HG02884 (cell line): Measurements from ENCODE around the gene GPR153.
"Not testable (repeated sequence)": the region's sequence is repeated elsewhere in the genome, so short reads cannot be mapped to it uniquely, and the experiment has no call there.

ENCODE experiments used
- ATAC-seq: cut with Tn5 transposase; IDR thresholded peaks from one replicate; pipeline ENCODE4 v1.9.1; 2021; ENCODE audit warnings: mild to moderate bottlenecking, moderate library complexity; ENCODE audit not compliant: unreplicated experiment

The GPR153 gene

DNA sequence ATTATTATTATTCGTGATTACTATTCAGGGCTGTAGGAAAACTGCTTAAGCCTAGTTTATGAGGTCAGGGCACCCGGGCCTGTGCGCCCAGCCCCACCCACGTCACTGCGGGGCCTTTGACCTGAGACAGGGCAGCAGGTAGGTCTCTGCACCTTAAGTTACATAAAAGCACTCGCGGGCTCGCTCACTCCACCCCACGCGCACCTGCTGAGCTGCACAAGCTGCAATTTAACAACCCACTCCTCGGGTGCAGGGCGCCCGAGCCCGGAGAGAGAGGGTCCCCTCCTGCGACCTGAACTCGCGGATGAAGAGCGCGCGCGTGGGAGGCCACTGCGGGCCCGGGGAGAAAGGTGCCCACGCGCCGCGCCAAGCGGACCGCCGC is 25.6 kb downstream of the GPR153 start:
- ATAC-seq = no peak

DNA sequence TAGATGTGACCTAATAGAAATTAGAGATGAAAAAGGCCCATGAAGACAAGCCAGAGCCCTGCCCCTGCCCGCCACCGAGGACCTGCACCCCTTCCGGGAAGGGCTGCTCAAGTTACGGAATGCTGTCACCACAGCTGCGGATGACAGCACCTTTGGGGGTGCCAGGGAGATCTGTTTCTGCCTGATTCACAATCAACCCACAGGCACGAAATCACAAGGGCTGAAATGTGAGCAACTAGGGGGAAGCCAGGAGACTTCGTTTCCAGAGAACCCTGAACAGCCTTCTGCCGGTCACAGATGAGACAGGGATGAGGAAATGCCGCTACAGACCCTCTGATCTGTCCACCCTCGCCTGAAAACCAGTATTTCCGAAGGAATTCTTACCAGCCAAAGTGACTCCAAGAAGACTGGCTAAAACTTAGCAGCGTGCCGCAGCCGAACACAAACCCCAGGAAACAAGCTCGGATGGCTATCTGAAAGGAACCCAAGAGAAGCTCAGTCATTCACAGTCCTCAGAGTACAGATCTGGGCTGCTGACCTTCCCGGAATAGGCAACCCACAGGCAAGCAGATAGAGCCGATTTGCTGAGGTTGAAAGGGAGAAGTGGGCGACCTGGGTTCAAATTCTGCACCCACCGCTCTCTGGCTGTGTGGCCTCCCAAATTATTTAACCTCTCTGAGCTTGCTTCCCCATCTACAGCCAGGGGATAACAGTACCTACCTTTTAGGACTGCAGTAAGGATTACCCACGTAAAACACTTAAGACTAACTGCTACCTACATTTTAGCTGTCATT is 26.2 kb downstream of the GPR153 start:
- ATAC-seq = no peak

DNA sequence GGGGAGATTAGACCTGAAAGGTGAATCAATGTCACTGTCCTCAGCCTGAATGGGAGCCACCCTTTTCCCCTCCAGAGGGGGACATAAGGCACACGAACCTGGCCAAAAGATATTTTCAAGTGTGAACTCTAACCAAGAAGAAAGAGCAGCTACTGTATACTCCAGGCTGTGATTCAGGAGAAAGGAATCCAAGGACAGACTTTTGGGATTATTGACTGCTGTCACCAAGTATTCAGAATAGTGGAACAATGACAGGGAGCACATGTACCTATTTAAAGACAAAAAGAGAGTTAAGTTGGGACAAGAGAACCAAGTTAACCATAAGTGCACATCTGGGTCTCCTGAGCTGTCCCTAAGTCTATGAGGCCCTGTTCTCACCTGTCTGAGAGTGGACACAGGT is 27.5 kb downstream of the GPR153 start:
- ATAC-seq = no peak

DNA sequence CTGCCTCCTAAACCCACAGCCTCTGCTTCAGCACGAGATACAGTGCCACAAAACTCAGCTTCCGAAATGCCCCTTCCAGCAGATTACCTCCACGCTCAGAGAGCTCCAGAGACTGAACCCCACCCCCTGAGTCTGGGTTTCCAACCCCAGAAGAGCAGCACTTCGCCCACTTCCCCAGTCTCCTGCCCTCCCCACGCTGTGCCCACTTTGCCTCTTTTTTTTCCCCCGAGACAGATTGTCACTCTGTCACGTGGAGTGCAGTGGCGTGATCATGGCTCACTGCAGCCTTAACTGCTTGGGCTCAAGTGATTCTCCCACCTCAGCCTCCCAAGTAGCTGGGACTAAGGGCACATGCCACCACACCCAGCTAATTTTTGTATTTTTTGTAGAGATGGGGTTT is 35.2 kb downstream of the GPR153 start:
- ATAC-seq = no peak

DNA sequence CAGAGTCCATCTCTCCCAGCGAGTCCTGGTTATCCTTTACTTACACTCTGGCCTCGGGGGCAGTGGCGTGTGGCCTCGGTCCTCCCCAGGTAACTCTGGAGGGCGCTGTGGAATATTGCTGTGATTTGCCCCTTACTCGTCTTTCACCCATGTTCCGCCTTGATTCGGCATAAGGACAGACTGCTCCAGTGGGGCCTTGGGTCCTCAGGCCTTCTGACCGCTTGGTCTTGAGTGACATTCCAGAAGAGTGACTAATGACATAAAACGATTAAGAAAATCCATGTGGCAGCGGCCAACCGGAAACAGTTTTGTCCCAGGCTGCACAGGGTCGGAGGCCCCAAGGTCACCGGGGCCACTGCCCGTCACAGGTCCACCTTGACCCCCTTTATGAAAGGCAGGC is 36.2 kb downstream of the GPR153 start:
- no peak for ATAC-seq

DNA sequence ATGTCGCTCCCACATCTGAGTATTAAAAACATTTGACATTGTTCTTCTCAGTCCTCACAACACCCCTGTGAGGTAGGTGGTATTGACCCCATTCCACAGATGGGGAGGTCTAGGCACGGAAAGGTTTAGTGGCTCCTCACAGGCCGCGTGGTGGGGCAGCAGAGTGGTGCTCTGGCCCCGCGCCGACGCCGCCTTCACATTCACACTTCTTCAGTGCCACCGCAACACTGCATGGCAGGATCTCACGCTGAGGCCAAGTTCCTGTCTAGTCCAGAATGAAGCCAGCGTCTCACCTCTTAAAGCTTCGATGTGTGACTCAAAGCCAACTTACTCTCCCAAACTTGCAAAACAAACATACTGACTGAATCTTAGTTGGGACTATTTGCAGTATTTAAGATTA is 37.3 kb downstream of the GPR153 start:
- ATAC-seq = no peak

DNA sequence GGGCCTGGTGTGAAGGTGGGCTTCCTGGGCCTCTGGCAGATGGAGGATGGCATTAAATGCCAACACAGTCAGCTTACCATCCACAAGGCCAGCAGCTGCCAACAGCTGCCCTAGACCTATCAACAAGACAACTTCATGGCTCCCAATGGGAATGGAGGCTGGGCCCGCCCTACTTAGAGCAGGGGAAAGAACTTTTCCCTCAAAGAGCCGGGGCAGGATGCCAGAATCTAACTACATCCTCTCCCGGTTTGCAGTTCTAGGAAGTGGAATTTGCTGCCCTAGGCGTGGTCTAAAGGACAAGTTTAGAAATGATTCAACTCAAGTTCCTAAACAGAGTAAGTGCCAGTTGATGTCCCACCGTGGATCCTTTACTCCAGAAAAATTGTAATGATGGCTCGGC is 38.3 kb downstream of the GPR153 start:
- ATAC-seq = no peak

DNA sequence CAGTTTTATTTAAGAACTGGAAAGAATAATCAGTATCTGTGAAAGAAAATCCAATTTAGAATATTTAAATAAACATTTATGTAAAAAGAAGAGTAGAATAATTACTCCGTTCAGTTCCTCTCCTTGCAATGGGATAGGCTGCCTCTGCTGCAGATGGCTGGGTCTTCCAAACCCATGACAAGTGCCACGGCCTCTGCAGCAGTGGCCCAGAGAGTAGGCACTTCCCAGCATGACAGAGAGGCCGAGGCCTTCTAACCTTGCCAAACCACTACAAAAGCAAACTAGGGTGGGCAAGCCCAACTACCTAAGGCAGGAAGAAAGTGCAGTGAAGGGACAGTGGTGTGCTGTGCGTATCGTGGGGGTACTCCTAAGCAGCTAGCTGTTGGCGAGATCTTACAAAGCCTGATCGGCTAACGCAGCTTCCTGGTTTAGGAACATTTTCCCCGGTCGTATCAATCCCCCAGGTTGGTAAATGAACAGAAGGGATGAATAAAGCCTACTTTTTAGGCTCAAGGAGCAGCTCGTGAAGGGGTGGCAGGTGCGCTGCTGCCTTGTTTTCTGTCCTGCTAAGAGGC is 39.6 kb downstream of the GPR153 start:
- no peak for ATAC-seq

DNA sequence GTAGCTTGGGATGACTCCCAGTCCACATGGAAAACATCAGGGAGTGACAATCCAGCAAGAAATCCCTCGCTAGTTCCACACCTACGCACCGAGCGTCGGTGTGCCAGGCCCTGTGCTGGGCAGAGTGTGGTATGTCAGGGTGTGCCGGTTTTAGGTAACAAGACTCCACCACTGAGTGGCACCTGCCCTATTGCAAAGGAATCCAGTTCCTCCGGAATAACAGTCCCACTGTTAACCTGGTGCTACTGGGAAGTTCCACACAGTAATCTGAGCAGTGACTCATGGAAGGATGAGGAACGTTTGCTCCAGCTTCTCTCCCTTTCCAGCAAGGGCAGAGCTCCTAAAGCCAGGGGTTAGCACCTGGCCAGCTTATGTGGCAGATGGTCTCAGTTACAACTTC is 40.7 kb downstream of the GPR153 start:
- ATAC-seq = no peak

DNA sequence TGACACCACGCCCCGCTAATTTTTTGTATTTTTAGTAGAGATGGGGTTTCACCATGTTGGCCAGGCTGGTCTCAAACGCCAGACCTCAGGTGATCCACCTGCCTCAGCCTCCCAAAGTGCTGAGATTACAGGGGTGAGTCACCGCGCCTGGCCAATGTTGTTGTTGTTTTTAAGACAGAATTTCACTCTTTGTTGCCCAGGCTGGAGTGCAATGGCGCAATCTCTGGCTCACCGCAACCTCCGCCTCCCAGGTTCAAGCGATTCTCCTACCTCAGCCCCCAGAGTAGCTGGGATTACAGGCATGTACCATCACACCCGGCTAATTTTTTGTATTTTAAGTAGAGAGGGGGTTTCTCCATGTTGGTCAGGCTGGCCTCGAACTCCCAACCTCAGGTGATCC is 41.3 kb downstream of the GPR153 start:
- ATAC-seq = not testable (repeated sequence)

DNA sequence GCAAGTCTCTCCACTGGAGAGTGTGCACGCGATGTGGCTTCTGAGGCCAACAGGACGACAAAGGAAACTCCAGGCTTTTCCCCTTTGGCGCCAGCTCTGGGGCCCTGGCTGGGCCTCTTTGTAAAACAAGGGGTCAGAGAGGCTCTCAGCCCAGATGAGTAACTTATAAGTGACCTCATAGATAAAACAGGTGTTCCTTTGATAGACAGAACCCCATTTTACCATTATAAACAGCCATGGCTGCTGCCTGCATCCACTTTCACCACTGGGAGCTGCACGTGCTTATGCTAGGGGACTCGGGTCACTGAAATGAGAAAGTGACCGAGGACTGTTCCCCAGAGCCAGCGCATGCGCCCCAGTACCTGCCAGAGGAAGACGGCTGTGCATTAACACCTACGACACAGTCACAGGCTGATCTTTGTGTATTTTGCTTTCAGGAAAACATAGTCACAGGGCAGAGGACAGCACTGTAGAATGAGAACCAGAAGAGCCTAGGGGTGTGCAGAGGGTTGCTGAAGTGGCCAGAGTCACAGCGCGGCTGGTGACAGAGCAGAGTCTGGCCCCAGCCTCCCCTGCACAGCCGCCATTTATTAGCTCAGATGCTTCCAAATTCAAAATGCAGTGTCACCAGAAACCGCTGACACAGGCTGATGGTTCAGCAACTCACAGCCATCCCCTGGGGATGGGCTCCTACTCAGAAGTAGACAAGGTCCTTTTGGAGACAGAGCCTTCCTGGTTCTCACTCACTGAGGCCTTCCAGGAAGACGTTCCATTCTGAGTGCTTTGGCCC is 42.3 kb downstream of the GPR153 start:
- ATAC-seq = no peak

DNA sequence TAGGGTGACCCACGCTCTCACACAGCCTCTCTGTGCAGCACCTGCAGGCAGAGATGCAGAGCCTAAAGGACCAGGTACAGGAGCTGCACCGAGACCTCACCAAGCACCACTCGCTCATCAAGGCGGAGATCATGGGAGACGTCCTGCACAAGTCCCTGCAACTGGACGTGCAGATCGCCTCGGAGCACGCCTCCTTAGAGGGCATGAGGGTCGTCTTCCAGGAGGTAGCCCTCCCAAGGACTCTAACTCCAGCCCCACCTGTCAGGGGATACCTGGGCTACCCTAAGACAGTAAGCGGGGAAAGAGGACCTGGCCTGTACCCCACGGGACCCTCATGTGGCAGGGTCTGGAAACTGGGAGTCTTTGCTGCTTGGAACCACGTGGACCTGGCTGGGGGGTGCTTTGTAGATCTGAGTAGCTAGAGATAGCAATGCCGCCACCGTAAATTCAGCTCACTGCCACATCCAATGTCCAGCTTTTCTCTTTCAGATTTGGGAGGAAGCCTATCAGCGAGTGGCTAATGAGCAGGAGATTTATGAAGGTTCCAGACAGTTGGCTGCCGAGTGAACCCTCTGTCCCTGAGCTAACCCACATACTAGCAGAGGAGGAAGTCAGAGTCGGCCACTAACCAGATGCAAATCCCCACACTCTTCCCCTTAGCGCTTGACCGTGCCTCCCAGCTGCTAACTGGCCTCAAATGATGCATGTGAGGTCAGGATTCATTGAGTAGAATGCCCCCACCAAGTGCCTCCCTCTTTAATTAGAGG is 48.5 kb downstream of the GPR153 start:
- ATAC-seq = no peak

DNA sequence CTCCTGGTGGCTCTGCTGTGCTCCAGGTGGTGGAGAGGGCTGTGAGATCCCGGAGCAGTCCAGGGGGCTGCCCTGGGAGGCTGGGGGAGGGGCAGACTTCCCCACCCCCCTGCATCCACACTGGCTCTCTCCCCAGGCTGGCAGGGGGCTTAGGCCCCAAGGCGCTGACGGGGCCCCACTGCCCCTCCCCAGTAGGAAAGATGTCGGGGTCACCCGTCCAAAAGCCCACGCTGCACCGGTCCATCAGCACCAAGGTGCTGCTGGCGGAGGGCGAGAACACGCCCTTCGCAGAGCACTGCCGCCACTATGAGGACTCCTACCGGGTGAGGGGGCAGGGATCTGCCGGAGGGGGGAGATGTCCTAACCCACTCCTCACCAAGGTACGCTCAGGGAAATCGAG is 49.2 kb downstream of the GPR153 start:
- ATAC-seq = no peak

DNA sequence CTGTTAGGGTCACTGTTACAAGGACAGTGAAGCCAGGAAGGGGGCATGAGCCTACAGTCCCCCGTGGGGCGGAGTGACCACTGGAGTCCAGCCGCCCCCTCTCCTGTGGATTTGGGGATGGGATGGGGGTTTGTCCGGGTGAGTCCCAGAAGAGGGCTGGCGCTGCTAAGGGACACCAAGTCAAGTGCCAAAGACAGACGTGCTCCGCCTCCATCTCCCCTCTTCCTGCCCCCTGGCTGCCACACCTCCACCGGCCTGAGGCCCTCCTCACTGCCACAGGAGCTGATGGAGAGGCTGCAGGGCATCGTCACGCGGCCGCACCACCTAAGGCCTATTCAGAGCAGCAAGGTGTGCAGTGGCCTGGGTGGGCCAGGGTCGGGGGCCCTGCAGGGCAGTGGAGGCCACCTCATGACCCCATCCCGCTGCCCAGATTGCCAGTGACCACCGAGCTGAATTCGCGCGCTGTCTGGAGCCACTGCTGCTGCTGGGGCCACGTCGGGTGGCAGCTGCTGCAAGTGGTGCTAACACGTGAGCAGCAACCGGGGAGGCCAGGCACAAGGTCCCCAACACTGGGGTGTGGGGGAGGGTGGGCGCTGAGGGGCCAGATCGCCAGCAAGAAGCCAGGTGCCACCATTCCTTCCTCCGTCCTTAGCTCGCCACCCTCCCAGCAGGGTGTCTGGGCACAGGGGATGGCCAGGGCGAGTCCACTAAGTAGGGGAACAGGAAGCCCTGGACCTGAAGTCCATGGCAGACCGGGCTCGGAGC is 50.1 kb downstream of the GPR153 start:
- no peak for ATAC-seq

DNA sequence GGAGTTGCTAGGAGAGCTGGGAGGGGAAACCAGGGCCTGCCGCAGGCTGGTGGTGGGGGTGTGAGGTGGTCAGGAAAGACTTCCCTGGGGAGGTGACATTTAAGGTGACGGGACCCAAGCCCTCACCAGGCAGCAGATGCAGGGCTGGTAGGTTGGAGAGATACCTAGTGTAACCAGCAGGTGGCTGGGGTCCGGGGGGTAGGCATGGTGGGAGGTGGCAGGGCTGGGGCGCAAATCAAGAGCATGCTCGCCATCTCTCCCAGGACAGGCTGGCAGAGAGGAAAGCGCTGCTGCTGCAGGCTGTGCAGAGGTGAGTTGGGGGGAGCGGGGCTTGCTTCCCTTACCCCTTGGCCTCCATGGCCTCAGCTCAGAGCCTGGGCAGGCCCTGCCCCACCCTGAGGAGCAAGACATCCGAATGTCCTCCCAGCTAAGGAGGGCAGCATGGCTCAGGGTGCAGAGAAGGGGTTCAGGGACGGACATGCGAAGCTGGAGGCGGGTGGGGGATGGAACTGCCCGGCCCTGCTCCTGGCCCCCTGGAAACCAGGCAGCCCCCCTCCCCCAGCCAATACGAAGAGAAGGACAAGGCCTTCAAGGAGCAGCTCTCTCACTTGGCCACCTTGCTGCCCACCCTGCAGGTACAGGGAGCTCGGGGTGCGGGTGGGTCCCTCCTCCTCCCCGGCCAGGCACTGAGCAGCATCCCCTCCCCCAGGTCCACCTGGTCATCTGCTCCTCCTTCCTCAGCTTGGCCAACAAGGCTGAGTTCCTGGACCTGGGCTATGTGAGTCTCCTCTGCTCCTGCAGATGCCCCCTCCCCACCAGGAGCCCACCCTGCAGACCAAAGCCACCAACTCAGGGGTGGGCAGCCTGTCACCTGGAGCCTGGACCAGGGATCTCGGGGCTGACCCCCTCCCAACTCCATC is 51.0 kb downstream of the GPR153 start:
- ATAC-seq = no peak

DNA sequence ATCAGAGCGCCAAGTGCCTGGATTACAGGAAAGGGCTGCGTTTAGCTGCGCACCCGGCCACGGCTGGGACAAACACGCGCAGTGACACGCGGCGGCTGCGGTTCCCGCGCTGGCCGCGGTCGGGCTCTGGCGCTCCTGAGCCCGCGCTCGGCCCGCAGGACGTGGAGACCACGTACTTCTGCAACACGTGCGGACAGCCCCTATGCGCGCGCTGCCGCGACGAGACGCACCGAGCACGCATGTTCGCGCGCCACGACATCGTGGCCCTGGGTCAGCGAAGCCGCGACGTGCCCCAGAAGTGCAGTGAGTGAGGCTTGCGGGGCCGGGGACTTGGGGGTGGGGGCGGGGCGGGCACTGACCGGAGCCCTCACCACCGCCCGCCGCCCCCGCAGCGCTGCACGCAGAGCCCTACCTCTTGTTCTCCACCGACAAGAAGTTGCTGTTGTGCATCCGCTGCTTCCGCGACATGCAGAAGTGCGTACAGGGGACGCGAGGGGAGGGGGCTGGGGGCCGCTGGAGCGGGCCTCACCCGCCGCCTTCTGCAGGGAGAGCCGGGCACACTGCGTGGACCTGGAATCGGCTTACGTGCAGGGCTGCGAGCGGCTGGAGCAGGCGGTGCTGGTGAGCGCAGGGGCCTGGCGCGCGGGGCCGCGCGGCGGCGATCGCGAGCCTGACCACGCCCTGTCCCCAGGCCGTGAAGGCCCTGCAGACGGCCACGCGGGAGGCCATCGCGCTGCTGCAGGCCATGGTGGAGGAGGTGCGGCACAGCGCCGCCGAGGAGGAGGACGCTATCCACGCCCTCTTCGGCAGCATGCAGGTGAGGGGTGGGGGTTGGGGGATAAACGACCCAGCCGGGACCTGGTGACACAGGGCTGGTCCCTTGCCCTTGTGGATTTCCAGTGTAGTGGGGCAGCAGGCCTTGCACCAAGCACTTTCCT is 51.9 kb downstream of the GPR153 start:
- no peak for ATAC-seq

DNA sequence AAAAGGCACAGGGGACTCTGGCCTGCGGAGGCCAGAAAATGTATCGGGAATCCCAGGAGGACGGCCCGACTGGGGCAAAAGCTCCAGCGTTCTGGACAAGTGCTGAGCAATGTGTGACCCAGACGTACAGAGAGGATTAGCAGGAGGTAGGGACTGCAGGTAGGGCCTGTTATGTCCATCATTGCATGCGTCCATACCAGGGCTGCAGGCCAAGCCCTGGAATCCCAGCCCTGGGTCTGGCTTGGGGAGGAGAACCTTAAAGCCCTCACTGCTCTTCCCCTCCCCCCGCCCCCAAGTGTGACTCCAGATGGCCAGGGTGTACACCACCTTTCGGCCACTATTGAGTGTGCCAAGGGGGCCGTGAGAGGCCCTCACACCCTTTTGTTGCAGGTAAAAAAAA is 53.0 kb downstream of the GPR153 start:
- no peak for ATAC-seq

DNA sequence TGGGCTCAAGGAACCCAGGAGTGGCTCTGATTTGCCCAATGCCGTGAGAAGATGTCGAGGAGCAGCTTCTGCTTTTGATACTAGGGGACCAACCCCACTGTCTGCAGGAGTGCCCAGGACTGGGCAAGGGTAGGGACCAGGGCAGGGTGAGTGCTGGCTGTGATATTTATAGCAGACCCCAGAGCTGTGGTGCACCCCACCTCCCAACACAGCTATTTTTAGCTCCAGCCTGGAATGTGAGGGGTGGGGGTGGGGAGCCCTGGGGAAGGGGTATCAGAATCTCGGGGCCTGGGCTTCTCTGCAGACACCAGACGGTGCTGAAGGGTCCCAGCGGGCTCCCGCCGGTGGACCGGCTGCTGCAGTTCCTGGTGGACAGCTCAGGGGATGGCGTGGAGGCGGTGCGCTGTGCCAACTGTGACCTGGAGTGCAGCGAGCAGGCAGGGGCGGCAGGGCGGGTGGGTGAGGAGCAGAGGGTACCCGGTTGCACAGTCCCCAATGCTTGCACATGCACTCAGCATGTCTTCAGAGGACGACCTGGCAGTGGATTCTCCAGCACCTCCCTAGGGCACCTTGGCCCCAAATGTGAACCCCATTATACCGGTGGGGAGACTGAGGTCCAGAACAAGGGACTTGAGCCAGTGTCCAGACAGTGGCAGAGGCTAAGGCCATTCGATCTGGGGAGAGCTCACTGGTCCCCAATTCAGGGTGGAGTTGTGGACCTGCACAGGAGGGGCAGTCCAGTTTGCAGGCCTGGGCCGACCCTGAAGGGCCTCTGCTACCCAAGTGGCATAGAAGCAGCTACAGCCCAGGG is 53.6 kb downstream of the GPR153 start:
- no peak for ATAC-seq
